GM19452 (cell line): ENCODE results near the gene GRIFIN.

Experiments
- ATAC-seq: cut with Tn5 transposase; IDR thresholded peaks from one replicate; pipeline ENCODE4 v1.9.1; 2021; ENCODE audit not compliant: unreplicated experiment

Gene GRIFIN

GRCh38 chr7:2499181-2499580 lies 23.0 kb upstream of the GRIFIN start:
- ATAC-seq, result no peak

- no peak for ATAC-seq
Measured at GRCh38 chr7:2498708-2499107, 22.5 kb upstream of the GRIFIN start.

GRCh38 chr7:2497500-2498336 lies 21.5 kb upstream of the GRIFIN start:
- no peak for ATAC-seq

- ATAC-seq, result no peak
Measured at GRCh38 chr7:2497065-2497464, 20.9 kb upstream of the GRIFIN start.

GRCh38 chr7:2496375-2496774 lies 20.2 kb upstream of the GRIFIN start:
- ATAC-seq, result no peak

GRCh38 chr7:2495418-2496299 lies 19.5 kb upstream of the GRIFIN start:
- ATAC-seq, result no peak

- no peak for ATAC-seq
Measured at GRCh38 chr7:2494191-2495130, 18.3 kb upstream of the GRIFIN start.

- no peak for ATAC-seq
Measured at GRCh38 chr7:2493205-2494164, 17.3 kb upstream of the GRIFIN start.

- ATAC-seq, result no peak
Measured at GRCh38 chr7:2492038-2492437, 15.8 kb upstream of the GRIFIN start.

GRCh38 chr7:2490181-2490651 lies 14.0 kb upstream of the GRIFIN start:
- ATAC-seq, result no peak

GRCh38 chr7:2488681-2489080 lies 12.5 kb upstream of the GRIFIN start:
- no peak for ATAC-seq

- no peak for ATAC-seq
Measured at GRCh38 chr7:2488272-2488645, 12.1 kb upstream of the GRIFIN start.

- ATAC-seq, result no peak
Measured at GRCh38 chr7:2487586-2488271, 11.5 kb upstream of the GRIFIN start.

- ATAC-seq, result no peak
Measured at GRCh38 chr7:2484868-2485267, 8.7 kb upstream of the GRIFIN start.

- ATAC-seq, result no peak
Measured at GRCh38 chr7:2483494-2483893, 7.3 kb upstream of the GRIFIN start.

- no peak for ATAC-seq
Measured at GRCh38 chr7:2482725-2483451, 6.7 kb upstream of the GRIFIN start.

GRCh38 chr7:2481195-2481594 lies 5.0 kb upstream of the GRIFIN start:
- no peak for ATAC-seq

GRCh38 chr7:2480070-2480408 lies 3.8 kb upstream of the GRIFIN start:
- no peak for ATAC-seq
